HG03175 (cell line): ENCODE measurements around the gene NLGN2.
A peak's percentile ranks its signal among the peaks of the same experiment; 100 is the strongest.

Source experiments
- ATAC-seq: cut with Tn5 transposase; IDR thresholded peaks from one replicate; pipeline ENCODE4 v1.9.1; 2021; ENCODE audit warnings: mild to moderate bottlenecking, moderate library complexity; ENCODE audit not compliant: unreplicated experiment

The NLGN2 gene

DNA sequence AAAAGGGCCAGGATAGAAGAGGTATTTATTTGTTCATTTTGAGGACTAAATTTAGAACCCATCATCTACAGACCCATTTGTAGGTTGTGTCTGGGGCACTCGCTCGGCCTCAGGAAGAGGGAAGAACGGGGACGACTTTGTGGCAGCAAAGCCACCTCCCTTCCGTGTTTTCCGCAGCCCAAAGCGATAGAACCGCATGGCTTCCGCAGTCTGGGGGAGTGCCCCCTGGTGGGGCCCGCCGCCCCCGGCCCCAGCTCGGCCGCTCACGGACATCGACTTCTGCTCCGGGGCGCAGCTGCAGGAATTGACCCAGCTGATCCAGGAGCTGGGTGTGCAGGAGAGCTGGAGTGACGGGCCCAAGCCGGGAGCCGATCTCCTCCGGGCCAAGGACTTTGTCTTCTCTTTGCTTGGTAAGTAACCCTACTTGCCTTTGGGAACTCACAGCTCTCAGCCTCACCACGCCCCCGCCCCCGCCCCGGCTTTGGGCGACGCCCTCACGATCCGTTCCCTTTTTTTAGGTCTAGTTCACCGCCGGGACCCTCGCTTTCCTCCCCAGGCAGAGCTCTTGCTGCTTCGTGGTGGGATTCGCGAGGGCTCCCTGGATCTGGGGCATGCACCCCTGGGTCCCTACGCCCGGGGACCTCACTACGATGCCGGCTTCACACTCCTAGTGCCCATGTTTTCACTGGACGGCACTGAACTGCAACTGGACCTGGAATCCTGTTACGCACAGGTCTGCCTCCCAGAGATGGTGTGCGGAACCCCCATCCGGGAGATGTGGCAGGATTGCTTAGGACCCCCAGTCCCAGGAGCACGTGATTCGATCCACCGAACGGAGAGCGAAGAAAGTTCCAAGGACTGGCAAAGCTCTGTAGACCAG lies 28.3 kb downstream of the NLGN2 start:
- peak; percentile 27 for ATAC-seq

DNA sequence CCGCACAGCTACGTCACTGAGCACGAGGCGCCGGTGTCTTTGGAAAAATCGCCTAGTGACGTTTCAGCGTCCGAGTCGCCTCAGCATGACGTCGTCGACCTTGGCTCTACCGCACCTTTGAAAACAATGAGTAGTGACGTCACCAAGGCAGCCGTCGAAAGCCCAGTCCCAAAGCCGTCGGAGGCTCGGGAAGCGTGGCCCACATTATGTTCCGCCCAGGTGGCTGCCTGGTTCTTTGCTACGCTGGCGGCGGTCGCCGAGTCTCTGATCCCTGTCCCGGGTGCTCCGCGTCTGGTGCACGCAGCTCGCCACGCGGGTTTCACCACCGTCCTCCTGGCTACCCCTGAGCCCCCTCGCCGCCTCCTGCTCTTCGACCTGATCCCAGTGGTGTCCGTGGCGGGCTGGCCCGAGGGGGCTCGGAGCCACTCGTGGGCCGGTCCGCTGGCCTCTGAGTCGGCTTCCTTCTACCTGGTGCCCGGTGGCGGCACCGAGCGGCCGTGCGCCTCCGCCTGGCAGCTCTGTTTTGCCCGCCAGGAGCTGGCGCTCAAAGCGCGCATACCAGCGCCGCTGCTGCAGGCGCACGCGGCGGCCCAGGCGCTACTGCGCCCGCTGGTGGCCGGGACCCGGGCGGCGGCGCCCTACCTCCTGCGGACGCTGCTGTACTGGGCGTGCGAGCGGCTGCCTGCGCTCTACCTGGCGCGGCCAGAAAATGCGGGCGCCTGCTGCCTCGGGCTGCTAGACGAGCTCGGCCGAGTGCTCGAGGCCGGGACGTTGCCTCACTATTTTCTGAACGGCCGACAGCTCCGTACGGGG lies 29.1 kb downstream of the NLGN2 start:
- peak; percentile 39 for ATAC-seq

DNA sequence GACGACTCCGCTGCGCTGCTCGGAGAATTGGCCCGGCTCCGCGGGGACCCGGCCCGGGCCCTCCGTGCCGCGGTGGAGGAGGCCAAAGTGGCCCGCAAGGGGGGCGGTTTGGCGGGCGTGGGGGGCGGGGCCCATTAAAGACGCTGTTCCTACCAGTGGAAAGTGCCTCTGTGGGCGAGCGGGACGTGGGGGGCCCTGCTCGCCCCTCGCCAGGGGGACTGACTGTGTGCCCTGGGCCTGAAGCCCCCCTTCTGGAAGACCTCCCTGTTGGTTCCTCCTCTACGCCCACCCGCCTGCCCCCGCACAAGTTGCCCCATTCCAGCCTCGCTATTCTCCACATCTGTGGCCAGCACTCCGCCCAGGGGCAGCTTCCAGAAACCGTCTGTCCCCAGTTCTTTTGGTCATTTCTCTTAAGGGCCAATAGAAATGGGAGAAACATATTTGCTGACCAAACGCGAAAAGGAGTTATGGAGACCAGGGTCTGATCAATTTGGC lies 29.8 kb downstream of the NLGN2 start:
- no peak for ATAC-seq

DNA sequence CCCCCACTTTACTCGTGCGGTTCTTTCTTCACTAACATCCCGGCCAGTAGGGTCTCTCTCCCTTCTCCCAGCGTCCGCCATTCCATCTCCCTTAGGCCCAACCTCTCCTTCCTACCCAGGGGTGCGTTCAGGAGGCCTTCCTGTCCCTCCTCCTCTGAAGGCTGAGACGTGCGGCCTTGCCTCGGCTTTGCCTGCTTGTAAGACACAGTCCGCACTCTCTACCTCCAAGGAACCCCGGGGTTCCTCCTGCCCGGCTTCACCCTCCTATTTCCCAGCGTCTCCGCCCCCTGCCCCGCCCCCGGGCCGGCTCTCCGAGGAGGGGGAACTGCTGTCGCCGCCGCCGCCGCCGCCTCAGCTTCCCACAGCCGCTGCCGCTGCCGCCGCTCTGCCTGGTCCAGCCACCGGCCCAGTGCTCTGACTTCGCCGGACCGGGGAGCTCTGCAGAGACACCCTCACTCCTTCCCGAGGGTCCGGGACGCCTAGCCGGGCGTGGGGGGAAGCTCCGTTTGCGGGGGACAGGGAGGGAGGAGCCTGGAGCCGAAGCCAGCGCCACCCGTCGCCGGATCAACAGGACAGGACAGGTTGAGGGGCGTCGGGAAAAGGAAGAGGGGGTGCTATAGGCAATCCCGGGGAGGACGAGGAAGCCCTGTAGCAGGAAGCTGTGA lies 30.4 kb downstream of the NLGN2 start:
- no peak for ATAC-seq

DNA sequence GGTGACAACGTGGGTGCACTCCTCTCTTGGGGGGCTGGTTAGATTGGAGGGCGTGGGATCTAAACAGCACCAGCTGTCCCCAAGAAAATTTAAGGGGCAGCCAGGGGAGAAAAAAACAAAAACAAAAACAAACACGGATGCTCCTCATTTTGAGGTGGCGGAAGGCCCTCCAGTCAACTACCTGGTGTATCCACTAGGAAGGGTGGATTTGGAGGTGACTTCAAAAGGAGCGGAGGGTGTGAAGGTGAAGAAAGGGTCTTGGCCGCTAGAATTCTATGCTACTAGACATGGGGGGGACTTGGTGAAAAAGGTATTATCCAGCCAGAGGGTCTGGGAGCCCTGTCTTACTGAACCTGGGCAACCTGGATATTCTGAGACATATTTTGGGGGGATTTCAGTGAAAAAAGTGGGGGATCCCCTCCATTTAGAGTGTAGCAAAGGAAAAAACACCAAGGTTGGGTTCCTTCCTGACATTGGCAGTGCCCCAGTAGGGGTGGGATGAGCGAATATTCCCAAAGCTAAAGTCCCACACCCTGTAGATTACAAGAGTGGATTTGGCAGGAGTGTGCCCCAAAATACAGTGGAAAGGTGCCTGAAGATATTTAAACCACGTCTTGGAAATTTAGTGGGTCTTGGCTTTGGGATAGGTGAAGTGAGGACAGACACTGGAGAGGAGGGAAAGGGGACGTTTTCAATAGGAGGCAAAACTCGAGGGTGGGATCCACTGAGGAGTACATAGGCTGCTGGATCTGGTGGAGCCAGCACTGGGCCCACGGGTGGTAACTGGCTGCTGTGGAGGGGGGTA lies 31.2 kb downstream of the NLGN2 start:
- ATAC-seq: no peak

DNA sequence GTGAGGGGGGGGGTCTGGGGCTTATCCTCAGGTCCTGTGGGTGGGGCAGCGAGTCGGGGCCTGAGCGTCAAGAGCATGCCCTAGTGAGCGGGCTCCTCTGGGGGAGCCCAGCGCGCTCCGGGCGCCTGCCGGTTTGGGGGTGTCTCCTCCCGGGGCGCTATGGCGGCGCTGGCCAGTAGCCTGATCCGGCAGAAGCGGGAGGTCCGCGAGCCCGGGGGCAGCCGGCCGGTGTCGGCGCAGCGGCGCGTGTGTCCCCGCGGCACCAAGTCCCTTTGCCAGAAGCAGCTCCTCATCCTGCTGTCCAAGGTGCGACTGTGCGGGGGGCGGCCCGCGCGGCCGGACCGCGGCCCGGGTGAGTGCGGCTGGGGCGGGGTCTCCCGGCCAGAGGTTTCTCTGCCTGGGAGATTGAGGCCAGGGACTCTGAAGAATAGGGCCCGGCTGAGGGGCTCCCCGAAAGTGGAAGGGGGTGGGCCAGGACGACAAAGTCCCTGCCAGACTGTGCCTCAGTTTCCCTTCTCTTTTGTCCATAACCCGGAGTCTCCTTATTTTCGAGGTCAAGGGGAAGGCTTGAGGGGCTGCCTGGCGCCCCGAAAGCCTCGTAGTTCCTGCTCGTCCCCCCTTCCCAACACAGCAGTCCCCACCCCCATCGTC lies 31.9 kb downstream of the NLGN2 start, which contains the start of gene FGF11:
TSS of gene FGF11 (plus strand) at position 51 of the 651 bp plus-strand sequence. CDS start at position 160, 109 bp downstream.
- ATAC-seq: no peak

DNA sequence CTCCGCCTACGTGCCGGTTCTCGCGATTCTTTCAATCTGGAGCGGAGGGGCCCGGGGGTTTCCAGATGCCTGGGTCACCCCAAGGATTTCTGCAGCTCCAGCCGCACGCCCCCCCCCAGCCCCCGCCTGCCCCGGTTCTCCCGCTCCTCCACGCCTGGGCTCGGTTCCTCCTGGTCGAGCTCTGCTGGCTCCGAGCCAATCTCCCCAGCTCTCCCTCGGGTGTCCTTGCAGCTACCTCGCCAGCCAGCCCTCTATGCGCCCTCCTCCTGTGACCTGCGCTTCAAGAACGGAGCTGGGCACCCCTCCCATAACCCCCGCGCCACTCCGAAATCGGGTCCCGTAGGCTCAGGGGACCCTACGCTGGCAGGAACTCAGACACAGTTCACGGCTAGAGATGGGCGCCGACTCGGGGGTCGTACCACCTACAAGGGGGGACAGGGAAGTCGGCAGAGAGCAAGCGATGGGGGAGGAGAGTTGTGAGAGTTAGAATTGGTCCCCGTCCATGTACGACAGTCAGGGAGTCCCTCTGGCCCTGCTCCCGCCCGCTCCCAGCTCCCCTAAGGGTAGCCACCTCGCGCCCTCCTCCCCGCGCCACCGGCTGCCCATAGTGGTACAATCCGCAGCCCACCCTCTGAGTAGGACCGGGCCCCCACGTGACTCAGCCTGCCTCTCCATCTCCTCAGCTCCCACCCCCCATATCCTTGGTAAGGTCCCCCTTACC lies 32.6 kb downstream of the NLGN2 start:
- no peak for ATAC-seq

DNA sequence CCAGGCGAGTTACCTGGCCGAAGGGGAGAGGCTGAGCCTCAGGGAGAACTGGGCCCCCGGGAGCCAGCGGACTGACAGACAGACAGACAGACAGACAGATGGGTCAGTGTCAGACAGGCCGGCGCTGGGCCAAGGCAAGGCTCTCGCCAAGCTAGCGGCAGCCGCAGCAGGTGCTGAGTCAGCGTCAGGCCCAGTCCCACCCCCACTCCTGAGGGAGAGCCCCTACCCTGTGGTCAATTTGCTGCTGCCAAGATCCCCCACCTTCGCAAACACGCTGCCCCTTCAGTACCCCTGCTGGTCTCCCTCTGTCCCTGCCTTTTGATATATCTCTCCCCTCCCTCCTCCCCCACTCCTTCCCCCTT lies 33.2 kb downstream of the NLGN2 start:
- no peak for ATAC-seq

DNA sequence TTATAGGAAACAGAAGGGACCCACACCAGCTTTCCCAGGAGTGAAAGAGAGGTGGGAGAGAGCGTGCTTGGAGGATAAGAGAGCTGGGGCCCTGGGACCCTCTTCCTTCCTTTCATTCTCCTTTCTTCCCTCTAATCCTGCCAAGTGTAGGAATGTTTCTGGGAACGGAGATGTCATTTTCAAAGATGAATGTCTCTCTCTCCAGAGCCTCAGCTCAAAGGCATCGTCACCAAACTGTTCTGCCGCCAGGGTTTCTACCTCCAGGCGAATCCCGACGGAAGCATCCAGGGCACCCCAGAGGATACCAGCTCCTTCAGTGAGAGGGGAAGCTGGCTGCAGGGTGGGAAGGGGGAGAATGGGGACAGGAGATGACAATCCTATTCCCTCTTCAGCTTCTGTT lies 33.6 kb downstream of the NLGN2 start:
- ATAC-seq: no peak

DNA sequence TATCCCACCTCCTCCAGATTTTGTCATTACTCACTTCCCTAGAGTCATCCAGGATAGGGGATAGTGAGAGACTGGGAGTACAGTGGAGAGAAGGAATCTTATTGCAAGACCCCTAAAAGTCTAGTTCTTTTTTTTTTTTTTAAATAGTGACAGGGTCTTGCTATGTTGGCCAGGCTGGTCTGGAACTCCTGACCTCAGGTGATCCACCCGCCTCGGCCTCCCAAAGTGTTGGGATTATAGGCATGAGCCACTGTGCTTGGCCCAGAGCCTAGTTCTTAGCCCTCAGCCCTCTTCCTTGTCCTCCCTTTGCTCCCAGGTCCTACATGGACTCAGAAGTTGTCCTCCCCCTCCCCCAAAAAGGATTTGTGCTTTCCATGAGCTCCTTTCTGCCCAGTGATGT lies 34.5 kb downstream of the NLGN2 start:
- ATAC-seq: no peak

DNA sequence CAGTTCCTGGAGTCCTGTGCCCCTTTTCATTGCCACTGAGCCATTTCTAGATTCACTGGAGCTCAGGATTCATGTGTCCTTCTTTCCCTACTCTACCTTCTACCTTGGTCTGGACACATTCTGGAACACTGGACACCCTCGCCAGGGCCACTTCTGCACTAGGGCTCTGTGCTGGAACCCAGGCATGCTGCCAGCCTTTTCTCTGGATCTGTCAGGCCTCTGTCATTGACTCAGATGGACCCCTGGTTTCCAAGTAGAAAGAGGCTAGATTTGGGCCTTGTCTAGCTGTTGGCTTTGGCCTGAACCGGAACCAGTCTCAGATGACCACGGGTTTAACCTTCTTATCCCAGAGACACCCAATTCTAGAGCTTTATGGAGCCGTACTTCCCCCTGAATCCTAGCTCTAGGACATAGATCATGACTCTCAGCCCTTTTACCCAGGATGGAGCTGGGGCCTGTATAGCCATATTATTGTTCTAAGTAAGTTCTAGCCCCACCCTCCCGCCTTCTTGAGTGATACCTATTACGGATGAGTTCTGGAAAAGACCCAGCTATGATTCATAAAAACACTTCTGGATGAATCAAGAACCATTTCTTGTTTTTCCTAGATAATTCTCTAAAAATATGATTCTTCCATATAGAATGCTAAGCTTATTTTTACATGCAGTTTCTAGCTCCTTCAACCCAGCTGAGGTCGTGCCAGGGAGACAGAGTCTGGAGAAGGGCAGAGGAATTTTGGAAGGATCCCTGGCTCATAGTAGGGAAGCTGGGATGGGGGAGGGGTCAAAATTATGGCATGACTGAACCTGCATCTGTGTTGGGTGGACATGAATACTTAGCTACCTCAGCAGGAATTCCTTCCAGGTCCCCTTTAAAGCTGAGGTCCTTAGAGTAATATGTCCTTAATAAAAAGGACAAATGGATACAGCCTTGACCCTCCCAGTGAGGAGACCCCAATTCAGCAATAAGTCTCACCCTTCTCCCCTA lies 36.1 kb downstream of the NLGN2 start:
- no peak for ATAC-seq

DNA sequence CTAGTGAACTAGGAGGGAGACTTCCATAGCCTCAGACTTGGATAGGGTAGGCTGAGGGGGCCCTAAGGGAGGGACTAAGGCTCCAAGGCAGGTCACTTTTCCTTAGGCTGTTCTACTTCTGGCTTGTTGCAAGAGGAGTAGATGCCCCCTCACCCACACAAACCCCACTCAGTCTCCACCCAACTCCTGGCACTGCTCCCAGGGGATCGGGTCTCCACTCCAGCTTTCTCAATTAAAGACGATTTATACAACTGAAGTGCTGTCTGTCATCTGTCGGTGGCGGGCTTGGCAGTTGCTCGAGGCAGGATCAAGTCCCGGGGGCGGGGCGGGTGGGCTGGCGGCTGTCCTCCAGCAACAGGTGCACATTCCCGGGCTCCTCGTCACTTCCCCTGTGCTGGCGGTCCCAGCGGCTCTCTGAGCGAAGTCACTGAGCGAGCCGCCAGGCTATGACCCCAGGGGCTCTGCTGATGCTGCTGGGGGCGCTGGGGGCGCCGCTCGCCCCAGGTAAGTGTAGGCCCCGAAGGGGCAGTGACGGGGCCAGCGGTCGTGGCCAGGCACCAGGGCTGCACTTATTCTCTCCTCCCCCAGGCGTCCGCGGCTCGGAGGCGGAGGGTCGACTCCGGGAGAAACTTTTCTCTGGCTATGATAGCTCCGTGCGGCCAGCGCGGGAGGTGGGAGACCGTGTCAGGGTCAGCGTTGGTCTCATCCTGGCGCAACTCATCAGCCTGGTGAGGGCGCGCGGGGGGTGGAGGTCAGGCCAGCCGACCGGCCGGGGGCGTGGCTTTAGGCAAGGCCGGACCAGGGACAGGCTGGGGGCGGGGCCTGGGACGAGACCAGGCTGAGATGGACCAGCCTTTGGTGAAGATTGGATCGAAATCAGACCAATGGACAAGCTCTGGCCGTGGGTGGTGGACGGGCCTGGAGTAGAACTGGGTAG lies 37.3 kb downstream of the NLGN2 start, which contains the start of gene CHRNB1:
TSS of gene CHRNB1 (plus strand) at position 380 of the 937 bp plus-strand sequence. CDS start at position 447, 67 bp downstream.
- ATAC-seq: no peak

DNA sequence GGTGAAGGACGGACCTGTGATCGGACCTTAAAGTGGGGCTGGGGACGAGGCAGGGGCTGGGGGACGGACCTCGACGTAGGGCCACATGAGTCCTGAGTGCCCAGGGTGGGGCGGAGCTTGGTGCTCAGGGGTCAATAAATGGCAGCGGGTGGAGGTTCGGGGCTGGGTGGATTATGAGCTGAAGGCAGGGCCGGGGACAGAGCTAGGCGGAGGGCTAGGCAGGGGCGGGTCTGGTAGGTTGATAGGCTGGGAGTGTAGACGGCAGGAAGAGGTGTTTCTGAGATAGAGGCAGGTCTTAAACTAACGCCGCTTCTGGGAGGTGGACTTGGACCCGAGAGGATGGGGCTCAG lies 37.9 kb downstream of the NLGN2 start:
- no peak for ATAC-seq

DNA sequence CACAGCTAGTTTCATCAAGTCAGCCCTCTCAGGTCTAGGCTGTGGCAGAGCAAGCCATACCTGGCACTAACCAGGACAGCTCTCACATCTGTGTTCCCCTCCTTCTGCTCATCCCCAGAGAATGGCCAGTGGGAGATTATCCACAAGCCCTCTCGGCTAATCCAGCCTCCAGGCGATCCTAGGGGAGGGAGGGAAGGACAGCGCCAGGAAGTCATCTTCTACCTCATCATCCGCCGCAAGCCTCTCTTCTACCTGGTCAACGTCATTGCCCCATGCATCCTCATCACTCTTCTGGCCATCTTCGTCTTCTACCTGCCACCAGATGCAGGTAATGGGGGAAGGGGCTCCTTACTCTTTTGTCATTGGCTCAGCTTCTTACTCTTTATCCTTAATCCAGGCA lies 40.8 kb downstream of the NLGN2 start:
- no peak for ATAC-seq

DNA sequence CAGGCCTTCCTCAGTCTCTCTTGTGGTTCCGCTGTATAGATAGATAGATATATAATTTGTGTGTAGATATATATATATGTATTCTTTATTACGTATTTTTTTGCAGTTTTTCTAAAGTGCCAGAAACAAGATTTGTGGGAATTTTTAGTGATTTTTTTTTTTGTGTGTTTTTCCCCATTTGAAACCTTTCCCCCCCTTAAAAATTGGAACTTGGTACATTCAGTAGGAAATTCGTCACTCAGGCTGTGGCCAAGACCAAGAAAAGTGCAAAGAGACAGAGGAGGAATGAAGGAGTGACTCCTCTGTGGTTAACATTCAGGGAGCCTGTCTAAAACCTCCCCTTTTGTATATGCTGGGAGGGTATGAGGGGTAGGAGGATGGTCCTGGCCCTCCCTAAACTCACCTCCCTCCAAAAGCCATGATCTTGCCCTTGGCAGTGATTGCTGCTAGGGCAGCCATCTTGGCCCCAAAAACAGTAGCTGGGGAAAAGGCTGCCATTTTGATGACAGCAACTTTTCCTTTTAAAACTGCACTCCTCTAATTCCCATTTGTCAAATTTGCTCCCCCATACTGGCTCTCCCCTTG lies 52.4 kb downstream of the NLGN2 start:
- no peak for ATAC-seq

DNA sequence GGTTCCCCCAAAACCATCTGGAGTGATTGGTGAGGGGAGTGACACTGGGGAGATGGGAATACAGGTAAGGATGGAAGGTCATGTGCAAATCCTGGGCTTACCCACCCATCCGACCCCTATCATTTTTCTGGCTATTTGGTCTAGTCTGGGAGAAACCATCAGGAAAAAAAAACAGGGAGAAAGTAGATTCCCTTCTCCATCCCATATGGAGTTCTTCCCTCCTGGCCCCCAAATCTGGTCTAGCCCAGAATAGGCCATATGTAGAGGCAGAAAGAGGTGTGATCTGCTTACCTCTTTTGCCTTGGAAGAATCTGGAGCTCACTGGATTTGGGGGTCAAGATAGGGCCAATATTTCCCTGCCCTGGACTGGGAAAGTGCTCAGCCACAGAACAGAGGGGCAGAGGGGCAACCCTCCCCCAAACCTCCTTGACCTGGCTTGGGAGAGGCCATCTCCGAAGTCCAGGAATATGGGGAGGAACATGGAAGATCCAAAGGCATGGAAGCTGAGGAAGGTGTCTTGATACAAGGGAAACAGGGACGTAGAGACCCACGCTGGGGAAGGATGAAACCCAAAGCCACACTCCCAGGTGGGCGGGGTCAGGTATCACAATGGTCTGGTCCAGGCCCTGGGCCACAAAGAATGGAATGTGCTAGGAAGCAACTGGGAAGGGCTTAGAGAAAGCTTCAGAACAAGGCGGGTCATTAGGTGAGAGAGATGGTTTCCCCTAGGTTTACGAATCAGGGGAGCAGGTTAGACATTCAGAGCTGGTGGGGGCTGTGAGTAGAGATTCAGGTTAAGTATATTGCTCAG lies 53.4 kb downstream of the NLGN2 start:
- no peak for ATAC-seq
